Kidney (tissue), 14 donors: ENCODE results near the gene WWC2. TPM values are rescaled to one million over a fixed set of nuclear protein-coding genes. Genes with fewer than 3 reads are reported as not detected.
A peak's percentile ranks its signal among the peaks of the same experiment; 100 is the strongest.

Experiments
- DNase-seq, 5 donors: peaks; one replicate each; pipeline ENCODE4 v3.0.0-alpha.2; 2013 to 2020
- FAIRE-seq: peaks from 2 replicates; lab custom pipeline; 2012; peaks lifted over from hg19 to GRCh38; lab: Jason Lieb, UNC
- H3K27ac ChIP-seq, 2 donors: one replicate each; pipeline ENCODE4 v1.7.0; 2013; ENCODE audit warnings: low read depth in 2 of 2, low read length in 2 of 2, inconsistent platforms in 1 of 2
- H3K27me3 ChIP-seq: one replicate; pipeline ENCODE4 v1.7.1; 2013; ENCODE audit warnings: low read length, inconsistent platforms; ENCODE audit not compliant: control insufficient read depth, insufficient read depth
- H3K36me3 ChIP-seq, 3 donors: one replicate each; pipeline versions ENCODE4 v1.7.0 to v1.7.1; 2013; ENCODE audit warnings: low read length in 3 of 3, control low read depth in 1 of 3, inconsistent platforms in 1 of 3; ENCODE audit not compliant: insufficient read depth in 3 of 3, control insufficient read depth in 2 of 3
- H3K4me1 ChIP-seq, 3 donors: one replicate each; pipeline versions ENCODE4 v1.7.0 to v1.7.1; 2013; ENCODE audit warnings: low read length in 3 of 3, inconsistent platforms in 1 of 3, low read depth in 1 of 3; ENCODE audit not compliant: control insufficient read depth in 2 of 3, insufficient read depth in 2 of 3
- H3K4me3 ChIP-seq, 3 donors: one replicate each; pipeline versions ENCODE4 v1.7.0 to v1.8.1; 2013; ENCODE audit warnings: low read length in 3 of 3, control low read depth in 1 of 3, inconsistent platforms in 1 of 3
- H3K9ac ChIP-seq, 3 donors: one replicate each; pipeline versions ENCODE4 v1.7.0 to v1.7.1; 2013; ENCODE audit warnings: low read length in 3 of 3, control low read depth in 1 of 3, inconsistent platforms in 1 of 3
- H3K9me3 ChIP-seq, 3 donors: one replicate each; pipeline versions ENCODE4 v1.7.0 to v1.7.1; 2013; ENCODE audit warnings: low read length in 3 of 3, control low read depth in 1 of 3, inconsistent platforms in 1 of 3; ENCODE audit not compliant: control insufficient read depth in 2 of 3, insufficient read depth in 1 of 3
- intact Hi-C: fragments of 100-400 bp; cut with DNase I; formaldehyde crosslinking; loops from one replicate; pipeline ENCODE4 v1.11.1; 2022
- polyA plus RNA-seq: library from polyadenylated mRNA; stranded (reverse); fragments of 350-450 nt; fragmentation: Illumina TruSeq; extraction: RNeasy Lipid Tissue Mini Kit (QIAGEN cat#74804); gene quantifications from one replicate; pipeline ENCODE4 v1.2.3, GENCODE V29; 2014; ENCODE audit warnings: low read depth, low replicate concordance; ENCODE audit not compliant: insufficient read depth
- total RNA-seq: library from RNA; stranded (reverse); fragmentation: NEBNext Ultra II Directional; extraction: Animal tissue kit (Norgen Biotek cat#: 25700); gene quantifications from one replicate; pipeline ENCODE4 v1.2.1, GENCODE V29; 2021
- TF ChIP-seq, protein P1 (sequence below): IDR thresholded peaks from 3 replicates; pipeline ENCODE4 v1.5.1; 2012; ENCODE audit warnings: mild to moderate bottlenecking, moderate library complexity, borderline replicate concordance; ENCODE audit not compliant: insufficient read depth; ENCODE audit errors: extremely low read depth
- donor health status: control.
- donor health status: control.
- donor health status: control.
- donor health status: control.
- donor health status: control.
- donor health status: DM: yes; HTN: yes; CAD: no.
- donor health status: Normal renal cell carcinoma (clear cell type).

WWC2 gene
- total and polyA plus RNA-seq, 2 donors from 2014 or later: 10.1 to 59.6 TPM

DNA sequence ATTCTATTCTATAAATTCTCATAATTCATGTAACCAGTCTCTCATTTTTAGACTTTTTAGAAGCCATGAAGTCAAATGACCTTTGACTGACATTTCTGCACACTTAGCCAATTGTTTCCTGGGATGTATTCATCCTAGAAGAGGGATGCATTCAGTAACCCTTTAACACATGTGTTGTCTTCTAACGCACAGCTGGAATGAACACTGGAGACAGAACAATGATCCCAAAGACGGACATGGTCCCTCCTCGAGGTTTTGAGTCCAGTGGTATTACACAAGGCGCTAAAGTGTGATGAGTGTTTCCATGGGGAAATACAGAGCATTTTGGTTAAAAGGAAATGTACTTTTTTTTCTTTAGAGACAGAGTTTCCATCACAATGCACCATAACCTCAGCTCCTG is 263.0 kb downstream of the WWC2 start:
- TF ChIP-seq, protein P1, sequence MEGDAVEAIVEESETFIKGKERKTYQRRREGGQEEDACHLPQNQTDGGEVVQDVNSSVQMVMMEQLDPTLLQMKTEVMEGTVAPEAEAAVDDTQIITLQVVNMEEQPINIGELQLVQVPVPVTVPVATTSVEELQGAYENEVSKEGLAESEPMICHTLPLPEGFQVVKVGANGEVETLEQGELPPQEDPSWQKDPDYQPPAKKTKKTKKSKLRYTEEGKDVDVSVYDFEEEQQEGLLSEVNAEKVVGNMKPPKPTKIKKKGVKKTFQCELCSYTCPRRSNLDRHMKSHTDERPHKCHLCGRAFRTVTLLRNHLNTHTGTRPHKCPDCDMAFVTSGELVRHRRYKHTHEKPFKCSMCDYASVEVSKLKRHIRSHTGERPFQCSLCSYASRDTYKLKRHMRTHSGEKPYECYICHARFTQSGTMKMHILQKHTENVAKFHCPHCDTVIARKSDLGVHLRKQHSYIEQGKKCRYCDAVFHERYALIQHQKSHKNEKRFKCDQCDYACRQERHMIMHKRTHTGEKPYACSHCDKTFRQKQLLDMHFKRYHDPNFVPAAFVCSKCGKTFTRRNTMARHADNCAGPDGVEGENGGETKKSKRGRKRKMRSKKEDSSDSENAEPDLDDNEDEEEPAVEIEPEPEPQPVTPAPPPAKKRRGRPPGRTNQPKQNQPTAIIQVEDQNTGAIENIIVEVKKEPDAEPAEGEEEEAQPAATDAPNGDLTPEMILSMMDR: no peak
- Histone ChIP-seq H3K4me3 (no peak overlapping the region), H3K27ac (no peak overlapping the region), H3K36me3 (no peaks in the 10 kb centered on the region), H3K27me3 (no peaks in the 10 kb centered on the region), H3K9me3 (no peaks in the 10 kb centered on the region), H3K9ac (no peak overlapping the region), H3K4me1 (no peaks in the 10 kb centered on the region)
- FAIRE-seq (no peak), DNase-seq (no peak)
- intact Hi-C loops: no loop called here

DNA sequence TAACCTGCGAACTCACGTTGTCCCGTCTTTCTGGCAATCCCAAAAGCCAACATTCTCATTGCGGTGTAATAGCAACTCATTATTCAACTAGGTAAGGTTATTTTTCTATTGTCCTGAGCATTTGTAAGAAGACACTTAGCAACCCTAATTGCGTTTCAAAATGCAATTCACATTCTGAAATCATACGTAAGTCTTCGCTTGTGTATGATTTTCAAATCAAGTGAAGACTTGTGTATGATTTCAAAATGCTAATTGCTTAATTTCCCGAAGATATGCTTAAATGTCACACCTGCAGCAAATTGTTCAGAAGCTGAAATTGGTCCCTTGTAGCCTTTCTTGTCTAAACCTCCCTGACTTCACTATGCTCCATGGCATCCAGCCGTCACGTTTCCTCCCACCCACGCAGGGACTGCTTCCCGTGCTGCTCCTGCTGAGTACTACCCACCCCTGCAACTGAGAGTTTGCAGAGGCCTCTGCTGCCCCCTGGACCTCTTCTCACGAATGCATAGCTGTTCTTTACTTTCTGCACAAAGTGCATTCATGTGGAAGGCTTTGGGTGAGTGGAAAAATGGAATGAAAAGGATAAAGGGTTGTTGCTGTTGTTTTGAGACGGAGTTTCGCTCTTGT is 264.0 kb downstream of the WWC2 start:
- Histone ChIP-seq H3K4me1 (no peaks in the 10 kb centered on the region), H3K4me3 (no peak overlapping the region), H3K9ac (no peak overlapping the region), H3K9me3 (no peaks in the 10 kb centered on the region), H3K27me3 (no peaks in the 10 kb centered on the region), H3K27ac (no peak overlapping the region), H3K36me3 (no peaks in the 10 kb centered on the region)
- DNase-seq (peak in 3 of 5 donors; percentile 43 to 55 (median 53)), FAIRE-seq (no peak)
- intact Hi-C loops: no loop called here
- TF ChIP-seq, protein P1: no peak

DNA sequence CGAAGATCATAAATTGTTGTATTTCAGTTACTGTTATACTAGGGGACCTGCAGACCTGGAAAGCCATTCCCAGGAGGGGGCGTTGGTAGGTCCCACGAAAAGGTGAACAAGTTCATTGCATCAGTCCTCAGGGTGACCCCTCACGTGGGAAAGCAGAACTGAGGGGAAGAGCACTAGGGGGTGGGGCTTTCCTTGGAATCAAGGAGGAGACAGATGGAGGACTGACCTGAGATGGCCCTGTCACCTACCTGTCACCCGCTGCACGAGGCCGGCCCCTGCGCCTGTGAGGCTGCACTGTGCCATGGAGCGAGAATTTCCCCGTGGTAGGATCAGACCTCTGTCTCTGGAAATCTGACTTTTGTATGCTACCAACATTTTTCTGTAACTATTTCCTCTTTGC is 265.0 kb downstream of the WWC2 start:
- Histone ChIP-seq H3K9me3 (no peaks in the 10 kb centered on the region), H3K27me3 (no peaks in the 10 kb centered on the region), H3K4me3 (no peak overlapping the region), H3K4me1 (no peaks in the 10 kb centered on the region), H3K27ac (no peak overlapping the region), H3K36me3 (no peaks in the 10 kb centered on the region), H3K9ac (no peak overlapping the region)
- FAIRE-seq (no peak), DNase-seq (no peak)
- TF ChIP-seq, protein P1: no peak
- intact Hi-C loops: no loop called here

DNA sequence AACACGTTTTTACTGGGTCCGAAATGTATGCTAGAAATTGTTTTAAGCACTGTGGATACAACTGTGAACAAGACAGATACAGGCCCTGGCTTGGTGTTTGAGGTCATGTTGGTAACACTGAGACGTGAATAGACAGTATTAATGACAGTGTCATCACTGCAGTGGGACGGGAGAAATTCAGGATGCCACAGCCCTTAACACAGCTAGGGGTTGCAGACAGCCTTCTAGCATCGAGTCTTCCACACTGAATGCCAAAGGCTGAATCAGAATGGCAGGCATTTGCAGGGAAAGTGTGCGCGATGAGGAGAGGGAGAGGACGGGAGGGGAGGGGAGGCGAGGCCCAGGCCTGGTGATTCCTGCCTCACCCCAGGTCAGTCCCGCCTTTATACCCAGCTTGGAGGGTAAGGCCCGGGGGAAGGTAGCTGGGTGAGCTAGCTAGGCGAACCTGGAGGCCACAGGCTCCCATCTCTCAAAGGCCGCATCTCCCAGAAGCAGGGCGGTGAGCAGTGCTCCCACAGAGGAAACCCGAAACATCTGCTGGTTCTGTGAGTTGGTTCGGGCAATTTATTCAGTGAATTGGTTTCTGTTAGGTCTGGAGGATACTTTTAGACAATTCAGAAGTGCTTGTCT is 267.3 kb downstream of the WWC2 start:
- H3K36me3 ChIP-seq: no peaks in the 10 kb centered on the region
- no peaks in the 10 kb centered on the region for H3K9me3 ChIP-seq
- no peak overlapping the region for H3K4me3 ChIP-seq
- intact Hi-C loops: no loop called here
- no peaks in the 10 kb centered on the region for H3K27me3 ChIP-seq
- DNase-seq (no peak), FAIRE-seq (no peak)
- no peaks in the 10 kb centered on the region for H3K4me1 ChIP-seq
- TF ChIP-seq, protein P1: no peak
- no peak overlapping the region for H3K27ac ChIP-seq
- no peak overlapping the region for H3K9ac ChIP-seq
